NCI-H1436 (cell line): Measurements from ENCODE around the gene OR2F2.

ENCODE experiments used
- DNase-seq: peaks from one replicate; lab custom pipeline; 2025; lab: John Stamatoyannopoulos, UW

The OR2F2 gene

DNA sequence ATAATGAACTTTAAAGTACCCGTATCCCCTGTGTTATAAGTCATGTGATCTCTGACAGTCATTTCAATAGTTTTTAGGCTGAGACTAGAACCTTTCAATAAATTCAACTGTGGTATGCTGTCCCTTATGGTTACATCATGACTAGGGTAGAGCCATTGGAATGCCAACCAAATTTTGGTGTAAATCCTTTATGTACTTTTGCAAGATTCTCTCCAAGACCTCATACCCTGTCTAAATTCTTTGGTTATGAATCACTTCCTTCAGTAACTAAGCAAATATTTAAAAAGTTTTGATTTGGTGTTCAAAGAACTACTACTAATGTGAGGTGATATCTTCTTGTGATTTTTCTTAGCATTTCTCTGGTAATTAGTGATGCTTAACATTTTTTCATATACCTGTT is 44.3 kb downstream of the OR2F2 start:
- no peak for DNase-seq

- no peak for DNase-seq
These were observed 45.0 kb downstream of the OR2F2 start for GRCh38 chr7:143979998-143980397.

DNA sequence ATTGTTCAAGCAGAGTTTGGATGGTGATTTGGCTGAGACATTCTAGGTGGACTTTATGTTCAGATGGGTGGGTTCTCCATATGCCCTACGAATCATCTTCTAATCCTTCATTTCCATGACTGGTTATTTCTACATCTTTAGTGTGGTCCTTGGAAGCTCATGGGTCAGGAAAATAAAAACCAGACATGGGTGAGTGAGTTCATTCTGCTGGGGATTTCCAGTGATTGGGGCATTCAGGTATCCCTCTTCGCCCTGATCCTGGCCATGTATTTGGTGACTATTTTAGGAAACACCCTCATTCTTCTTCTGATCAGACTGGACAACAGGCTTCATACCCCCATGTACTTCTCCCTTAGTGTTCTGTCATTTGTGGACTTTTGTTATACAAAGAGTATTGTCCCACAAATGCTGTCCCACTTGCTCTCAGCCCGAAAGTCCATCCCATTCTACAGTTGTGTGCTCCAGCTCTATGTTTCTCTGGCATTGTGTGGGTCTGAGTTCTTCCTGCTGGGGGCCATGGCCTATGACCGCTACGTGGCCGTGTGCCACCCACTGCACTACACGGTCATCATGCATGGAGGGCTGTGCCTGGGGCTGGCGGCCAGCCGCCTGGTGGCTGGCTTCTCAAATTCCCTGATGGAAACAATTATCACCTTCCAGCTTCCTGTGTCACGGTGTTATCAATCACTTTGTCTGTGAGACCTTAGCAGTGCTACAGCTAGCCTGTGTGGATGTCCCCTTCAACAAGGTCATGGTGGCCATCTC is 45.9 kb downstream of the OR2F2 start:
- DNase-seq: no peak

DNA sequence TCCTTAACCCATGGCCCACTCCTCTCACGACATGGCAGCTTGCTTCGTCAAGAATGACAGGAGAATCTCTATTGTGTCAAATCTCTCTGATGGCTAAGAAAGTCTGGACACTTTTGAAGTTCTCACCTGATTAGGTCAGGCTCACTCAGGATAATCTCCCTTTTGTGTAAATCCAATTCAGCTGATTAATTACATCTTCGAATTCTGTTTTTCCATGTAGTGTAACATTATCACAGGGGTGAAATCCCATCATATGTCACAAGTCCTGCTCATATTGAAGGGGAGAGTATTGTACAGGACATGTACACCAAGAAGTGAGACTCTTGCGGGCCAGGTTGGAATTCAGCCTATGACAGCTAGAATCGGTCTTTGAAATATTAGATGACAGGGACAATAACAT is 48.9 kb downstream of the OR2F2 start:
- no peak for DNase-seq
